AG08396 (cell line): ENCODE data around the gene SKAP1.
"Not testable (repeated sequence)": the region's sequence is repeated elsewhere in the genome, so short reads cannot be mapped to it uniquely, and the experiment has no call there.

Experiments used
- DNase-seq: peaks from one replicate; pipeline ENCODE4 v3.0.0; 2012; ENCODE audit warnings: low spot score, mixed read lengths

The SKAP1 gene

DNA sequence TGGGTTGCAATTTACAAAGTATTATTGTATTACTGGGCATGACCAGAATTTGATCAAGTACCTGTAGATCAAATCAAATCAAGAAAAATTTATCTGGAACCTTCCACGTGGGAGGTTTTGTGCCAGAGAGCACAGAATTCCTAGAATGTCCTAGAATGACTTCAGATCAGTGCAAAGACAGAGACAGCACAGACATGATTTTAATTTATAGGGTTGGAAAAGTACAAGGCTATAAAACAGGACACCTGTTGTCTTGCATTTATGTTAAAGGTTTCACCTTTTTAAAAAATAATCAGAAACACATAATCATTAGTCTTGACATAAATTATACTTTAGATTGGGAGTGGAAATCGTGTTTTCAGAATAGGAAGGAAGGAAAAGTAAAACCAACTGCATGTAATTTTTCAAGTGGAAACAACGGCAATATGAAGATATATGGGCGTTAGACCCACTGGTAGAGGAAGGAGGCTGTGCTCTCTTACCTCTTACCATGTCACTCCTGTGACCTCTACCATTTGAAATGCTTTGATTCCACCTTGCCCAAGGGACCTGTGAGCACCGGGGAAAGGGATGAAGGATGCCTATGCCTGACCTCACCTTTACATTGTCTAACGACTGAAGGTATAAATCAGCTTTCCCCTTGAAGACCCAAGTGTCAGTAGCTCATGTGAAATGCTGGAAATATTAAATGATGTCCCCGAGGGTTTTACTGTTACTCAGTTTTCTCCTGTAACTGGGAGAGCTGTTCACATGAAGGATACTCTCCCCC lies 222.1 kb downstream of the SKAP1 start:
- no peak for DNase-seq

DNA sequence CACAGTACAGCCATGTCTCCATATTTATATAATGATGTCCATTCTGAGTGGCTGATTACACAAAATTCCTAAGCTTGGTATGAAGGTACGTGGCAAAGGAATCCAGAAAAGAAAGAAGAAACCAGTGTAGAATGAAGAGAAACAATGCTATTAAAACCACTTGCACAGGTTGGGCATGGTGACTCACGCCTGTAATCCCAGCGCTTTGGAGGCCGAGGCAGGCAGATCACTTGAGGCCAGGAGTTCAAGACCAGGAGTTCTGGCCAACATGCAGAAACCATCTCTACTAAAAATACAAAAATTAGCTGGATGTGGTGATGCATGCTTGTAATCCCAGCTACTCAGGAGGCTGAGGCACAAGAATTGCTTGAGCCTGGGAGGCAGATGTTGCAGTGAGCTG lies 223.0 kb downstream of the SKAP1 start:
- not testable (repeated sequence) for DNase-seq

DNA sequence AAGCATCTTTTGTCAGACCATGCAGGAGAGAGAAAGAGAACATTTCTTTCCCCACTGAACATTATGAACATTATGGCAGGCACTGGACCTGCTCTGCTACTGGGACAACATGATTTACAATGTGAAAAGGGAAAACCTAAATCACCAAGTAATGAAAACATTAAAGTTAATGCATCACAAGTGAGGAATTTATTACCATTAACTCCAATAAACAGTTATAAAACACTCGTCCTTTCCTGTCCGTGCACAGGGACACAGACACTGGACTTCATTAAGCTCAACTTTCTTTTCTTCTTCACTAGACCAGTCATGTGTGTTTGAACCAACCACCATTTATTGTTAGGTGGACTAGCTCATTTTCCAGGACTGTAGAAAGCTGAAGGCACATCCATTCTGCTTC lies 227.1 kb downstream of the SKAP1 start:
- no peak for DNase-seq

DNA sequence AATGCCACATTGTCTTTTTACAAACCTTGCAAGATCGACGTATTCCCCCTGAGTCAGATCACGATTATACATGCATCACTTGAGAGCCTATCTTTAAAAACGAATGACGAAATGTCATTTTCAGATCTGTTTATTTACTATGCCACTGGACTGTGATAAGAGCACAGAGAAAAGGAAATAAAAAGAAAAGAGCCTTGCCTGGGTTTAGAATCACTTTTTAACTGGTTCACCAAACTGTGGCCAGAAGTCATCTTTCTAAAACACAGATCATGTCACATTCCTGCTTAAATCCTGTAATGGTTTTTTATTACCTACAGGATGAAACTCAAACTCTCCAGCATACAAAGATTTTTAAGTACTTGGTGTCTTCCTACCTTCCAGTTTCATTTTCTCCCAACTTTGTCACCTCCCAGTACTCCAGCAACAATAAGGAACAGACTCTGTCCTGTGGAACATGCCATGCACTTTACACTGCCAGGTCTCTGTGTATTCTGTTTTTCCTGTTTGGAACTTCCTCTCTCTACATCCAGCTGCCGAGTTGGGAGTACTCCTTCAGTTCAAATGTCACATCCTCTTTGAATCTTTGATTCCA lies 231.0 kb downstream of the SKAP1 start:
- DNase-seq, result no peak

DNA sequence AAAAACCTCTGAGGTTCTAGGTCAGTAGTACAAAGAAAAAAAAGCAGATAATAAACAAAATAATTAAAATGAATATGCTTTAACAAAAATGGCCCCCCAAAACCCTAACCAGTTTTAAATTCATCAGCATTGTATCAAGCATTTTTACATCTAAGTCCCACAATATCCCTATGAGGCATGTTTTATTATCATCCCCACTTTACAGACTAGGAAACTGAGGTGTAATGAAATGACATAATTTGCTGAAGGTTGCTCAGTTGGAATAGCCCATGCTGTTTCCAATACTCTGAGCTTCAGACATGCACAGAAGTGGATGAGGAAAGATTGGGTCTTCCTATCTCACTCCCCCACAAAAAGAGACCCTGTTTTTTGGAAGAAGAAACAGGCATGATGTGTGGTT lies 234.1 kb downstream of the SKAP1 start:
- DNase-seq, result no peak

DNA sequence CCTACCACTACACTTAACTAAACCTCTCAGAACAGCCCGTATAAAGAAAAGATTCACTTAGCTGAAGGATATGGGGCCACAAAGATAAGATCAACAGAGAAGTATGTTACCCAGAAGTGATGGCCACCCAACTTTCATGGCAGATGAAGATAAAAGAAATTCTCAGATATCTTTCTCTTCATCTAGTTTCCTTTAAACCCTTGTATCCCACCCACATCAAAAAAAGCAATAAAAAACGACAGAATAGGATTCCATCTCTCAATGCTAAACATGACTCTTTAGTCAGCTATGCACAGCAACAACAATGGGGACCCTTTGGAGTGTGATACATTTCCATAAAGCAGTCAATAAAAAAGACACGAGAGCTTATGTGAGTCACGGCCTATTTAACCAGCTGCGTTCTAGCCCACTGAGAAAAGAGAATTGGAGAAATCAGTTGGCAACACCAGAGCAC lies 235.9 kb downstream of the SKAP1 start:
- DNase-seq, result no peak

DNA sequence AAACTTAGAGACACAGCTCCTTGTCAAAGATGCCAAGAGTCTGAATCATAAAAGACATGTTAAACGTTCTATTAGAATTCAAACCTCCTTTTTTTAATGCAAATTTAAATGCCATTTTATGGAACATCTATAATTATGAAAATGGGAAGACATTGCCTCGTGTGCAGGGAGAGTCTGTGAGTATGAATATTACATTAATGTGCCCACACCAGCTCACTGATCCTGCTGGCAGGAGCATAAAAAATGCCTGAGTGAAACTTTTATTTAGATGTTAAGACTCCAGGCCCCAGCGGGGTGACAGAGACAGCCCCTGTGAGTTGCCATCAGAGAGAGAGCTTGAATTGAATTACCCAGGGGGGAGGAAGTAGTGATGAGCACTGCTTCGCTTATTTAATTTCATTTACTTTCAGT lies 237.7 kb downstream of the SKAP1 start:
- DNase-seq, result no peak

DNA sequence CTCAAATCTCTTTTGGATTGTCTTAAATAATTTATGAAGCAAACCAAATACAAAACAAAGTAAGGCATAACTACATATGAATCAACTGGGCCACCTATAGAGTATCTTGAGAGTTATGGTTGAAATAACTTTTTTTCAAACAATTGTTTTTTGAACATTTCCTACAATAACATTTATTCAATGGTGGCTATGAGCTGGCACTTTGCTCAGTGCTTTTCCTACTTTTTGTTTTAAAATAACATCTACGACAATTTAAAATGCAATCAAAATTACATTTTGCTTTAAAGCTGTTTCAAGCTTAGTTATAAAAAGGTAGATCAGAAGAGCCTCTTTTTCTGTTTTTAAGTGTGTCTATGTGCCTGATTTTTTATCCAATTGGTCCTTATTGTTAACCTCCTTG lies 238.7 kb downstream of the SKAP1 start:
- DNase-seq, result no peak

DNA sequence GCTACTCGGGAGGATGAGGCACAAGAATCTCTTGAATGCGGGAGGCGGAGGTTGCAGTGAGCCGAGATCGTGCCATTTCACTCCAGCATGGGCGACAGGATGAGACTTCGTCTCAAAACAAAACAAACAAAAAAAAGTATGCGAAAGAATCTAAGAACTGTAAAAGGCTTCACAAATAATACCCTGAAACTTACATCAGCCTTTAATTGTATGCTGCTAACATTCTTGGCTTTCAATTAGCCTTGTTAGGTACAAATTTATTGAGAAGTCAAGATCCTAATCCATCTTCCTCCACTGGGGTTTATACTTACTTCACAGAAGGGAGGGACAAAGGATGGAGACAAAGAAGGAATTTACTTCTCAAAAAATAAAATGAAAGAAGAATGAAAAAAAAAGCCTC lies 239.1 kb downstream of the SKAP1 start:
- DNase-seq, result no peak

DNA sequence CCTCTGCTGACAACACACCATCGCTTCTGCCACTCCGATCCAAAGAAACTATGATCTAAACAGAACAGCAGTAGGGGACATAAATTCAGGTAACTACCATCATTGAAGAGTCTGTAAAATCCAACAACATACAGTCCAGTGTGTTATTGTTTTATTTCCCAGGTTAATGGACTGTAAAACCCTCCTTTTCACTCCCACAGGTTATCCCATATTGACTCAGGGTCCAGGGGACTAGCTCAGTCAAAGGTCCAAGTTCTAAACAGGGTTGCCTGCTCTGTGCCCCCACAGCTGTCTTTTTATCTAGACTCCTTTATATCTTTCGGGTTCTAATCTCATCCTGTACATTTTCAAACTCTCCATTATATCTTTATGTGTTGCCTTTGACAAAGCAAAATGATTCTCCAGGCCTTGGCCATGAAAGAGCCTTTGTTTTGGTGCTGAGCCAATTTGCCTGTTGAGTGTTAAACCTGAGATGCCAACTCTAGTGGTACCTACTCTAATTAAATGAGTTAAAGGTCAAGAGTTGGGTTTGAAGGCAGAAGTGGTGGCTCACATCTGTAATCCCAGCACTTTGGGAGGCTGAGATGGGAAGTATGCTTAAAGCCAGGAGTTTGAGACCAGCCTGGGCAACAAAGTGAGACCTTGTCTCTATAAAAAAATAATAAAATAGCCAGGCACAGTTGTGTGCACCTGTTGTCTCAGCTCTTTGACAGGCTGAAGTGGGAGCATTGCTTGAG lies 242.0 kb downstream of the SKAP1 start:
- DNase-seq, result no peak

DNA sequence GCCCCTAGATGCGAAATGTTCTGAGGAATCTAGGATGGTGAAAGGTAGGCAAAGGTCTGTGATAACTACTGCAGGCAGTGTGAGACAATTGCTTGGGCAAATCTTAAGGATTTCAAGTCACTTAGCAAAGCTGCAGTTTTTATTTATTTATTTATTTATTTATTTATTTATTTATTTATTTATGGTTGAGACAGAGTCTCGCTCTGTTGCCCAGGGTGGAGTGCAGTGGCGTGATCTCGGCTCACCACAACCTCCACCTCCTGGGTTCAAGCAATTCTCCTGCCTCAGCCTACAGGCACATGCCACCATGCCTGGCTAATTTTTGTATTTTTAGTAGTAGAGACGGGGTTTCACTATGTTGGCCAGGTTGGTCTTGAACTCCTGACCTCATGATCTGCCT lies 243.7 kb downstream of the SKAP1 start:
- DNase-seq, result not testable (repeated sequence)

DNA sequence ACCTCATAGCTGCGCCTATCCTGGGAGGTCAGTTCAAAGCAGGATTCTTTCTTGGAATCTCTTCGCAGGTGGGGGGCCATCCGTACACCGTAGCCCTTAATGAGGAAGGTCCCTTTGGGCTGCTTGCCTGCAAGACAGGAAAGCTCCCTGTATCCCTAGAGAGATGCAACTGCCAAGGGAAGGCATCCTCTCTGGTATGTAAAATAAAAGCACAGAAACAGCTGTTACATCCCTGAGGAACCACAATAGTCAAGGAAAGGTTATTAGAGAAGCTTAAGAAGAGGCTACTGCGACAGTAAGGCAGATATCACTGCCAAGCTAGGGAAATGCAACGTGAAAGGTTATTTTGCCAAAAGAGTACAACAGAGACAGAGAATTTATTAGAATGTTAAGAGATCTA lies 245.3 kb downstream of the SKAP1 start:
- DNase-seq, result no peak

DNA sequence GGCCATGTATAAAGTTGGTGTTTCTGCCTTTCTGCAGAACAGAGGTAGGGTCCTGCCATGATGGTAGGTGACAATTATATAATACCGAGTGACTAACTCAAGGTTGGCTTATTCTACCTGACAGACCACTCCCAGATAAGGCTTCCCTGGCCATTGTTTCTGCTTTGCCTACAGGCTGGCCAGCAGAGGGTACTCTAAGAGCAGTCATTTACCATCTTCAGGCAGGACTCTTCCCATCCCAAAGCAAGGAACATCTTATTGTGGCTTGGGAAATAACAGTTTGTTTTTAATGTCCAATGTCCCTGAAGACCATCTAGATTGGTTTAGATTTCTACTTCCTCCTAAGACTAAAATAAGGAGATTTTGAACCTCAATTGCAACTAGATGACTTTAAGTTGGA lies 248.4 kb downstream of the SKAP1 start:
- no peak for DNase-seq

DNA sequence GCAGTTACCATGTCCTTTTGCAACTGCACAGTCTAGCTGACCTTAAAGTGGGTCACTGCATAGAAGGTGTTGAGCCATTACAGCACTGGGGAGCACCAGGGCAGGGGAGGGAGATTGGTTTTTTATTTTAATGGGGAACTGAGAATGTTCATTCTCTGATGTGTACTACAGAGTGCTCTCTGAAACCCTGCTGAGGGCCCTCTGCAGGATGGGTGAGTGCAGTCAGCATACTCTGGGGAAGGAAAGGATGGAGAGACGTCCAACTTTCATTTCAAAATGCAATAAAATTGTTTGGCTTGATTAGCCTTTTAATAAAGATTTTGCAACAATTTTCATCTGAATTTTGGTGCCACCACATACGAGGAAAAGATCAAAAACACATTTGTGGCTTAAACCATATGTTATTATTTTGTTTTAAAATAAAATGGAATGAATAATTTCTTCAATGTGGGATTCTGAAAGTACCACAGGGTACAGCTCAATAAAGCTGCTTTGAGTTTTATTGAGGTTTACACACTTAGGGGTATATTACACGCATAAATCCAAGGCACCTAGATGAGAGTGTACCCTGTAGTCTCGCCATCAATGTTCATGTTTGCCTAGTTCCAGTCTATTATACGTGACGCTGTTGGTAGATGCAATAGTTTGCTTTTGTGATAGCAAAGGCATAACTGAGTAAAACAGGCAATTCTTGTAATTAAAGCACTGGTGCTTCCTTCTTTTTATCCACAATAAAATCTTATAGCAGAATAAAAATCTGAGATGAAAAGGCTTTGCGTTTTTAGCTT lies 249.0 kb downstream of the SKAP1 start:
- no peak for DNase-seq

DNA sequence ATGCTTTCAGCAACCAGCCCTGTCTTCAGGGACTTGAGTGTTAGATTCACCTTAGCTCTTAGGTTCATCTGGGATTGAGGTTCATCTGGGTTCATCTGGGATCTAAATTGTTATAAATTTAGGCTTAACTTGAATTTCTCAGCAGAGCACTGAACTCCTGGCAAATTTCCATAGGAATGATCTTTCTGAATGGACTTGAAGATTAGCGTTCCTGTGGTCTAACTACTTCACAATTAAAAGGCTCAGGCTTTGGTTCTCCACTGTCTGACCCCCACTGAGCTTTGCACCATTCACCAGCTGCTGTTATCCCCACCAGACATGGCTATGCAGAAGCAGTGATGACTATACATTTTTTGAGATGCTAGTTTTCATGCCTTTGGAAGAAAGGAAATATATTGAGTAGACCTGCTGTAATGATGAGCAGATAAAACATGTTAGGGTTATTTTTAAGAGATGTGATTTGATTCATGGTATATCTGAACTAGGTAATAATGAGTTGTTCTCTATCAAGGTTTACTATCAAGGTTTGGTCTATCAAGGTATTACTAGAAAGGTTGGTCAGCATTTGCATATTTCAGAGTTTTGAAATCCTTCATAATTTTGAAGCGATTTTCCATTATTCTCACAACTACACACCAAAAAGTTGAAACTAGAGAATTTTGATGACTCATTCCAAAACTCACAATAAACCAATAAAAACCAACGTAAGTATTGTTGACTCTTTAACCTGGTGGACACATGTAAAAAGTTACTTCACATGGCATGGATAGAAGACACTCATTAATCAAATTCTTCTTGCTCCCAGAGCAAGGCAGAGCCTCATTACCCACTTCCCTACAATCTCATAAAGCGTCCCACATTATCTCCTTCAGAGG lies 250.7 kb downstream of the SKAP1 start:
- no peak for DNase-seq

DNA sequence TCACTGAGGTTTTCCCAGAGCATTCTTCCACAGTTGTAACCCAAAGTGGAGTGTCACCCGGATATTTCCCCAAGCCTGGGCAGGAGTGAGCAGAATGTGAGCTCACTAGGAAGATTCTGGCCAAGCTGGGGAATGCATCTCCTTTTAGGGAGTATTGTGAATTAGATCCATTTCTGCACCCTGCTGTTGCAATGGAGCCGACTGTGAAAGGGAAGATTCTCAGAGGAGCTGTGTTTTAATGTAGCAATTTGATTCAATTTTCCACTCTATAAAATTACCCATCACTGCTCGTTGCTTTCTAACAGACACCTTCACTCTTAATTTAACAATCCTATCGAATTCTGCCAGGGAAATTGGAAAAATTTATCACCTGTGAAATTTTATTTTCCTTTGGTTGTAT lies 251.7 kb downstream of the SKAP1 start:
- no peak for DNase-seq

DNA sequence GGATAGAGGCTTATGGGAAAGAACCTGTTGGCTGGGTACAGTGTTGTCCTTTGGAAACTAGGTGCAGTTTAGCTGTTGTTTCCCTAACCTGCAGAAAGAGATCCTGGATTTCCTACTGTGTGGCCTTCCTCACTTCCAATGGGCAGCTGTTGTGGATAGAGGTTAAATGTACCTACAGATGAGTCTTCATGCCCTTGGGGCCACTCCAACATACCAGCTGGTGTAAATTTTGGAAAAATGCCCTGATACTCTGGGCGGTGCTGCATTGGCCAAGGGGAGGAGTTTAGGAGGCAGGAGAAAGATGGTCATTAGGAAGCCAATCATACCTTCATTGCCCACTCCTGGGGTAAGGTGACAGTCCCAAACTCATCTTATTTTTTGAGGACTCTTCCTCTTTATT lies 252.2 kb downstream of the SKAP1 start:
- DNase-seq, result no peak

DNA sequence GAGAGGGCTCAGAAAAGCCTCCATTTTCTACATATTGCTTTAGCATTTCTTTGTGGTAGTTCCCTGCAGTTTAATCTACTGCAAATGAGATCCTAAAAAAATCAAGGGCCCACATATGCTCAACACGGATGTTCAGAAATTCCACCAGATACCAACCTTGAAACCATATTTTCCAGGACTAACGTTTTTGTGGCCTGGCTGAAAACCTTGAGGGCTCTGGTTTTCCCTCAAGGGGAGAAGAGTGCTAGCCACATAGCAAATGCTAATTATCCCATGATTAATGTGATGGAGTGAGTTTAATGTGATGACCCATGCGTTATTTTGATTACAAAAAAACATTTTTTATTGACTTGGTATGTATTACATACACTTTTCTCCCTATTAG lies 253.6 kb downstream of the SKAP1 start:
- no peak for DNase-seq

DNA sequence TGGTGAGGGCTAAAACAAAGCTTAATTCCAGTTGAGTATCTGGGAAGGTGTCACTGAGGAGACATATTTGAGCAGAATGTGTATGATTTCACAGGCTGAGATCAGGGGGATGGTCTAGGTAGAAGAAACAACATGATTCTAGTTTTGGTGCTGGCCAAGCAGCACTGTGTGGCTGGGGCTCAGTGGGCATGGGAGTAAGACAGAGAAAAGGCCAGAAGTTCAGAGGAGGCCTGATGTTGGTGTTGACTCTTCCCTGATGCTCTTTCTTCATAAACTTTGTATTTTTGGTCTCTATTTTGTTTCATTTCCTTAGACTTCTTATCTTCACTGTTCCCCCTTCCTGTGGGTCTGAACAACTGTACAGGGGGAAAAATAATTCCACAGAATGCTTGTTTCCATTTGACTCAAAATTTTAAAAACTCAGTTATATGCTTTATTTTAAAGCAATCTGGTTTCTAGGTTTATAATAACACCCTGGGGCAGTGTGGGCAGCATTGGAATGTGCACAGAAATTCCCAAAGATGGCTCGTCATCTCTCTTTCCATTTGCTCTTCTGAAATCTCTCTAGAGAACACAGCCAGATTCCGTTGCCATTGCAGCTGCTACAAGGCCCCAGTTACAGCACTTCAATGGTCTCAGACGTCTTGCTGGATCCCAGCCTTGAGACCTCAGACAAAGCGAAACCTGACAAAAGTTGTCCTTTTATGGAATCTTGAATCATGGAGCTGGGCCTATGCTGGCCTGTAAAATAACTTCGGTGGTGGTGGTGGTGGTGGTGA lies 254.1 kb downstream of the SKAP1 start:
- peak; percentile 23 for DNase-seq

DNA sequence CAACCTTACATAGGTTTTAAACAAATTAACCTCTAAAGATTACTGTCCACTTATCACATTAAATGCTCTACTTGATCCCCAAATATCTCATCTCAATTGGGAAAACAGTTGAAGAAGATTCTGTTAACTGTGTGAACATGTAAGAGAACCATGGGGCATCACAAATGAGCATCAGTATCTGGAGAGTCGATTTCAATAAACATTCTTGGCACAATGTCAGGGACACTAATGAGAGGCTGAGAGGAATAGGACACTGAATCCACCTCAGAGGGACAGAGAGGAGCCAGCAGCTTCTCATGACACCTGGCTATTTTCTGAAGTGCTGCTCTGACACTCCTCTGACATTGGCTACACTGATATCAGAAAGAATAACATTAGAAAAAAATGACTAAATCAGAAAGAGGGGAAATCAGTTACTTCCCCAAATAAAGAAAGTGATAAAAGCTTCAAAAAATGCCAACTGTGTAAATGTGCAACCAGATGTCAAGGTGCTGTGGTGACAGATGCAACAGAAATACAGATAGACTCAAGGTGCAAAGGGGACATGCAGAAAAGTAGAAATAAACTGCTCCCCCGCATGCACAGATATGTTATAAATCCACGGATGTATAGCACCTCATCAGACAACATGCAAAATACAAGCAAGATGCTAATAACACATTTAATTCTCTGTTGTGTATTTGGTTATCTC lies 255.0 kb downstream of the SKAP1 start:
- no peak for DNase-seq
